Retinal pigment epithelial cell (primary cell): ENCODE data around the gene MGAT5.

Experiments
- DNase-seq: peaks from one replicate; pipeline ENCODE4 v3.0.0-alpha.2; 2010; ENCODE audit warnings: low read depth
- H3K4me3 ChIP-seq: 2 replicates; pipeline ENCODE4 v1.5.1; 2011; ENCODE audit warnings: mild to moderate bottlenecking, low read length, control low read depth, moderate library complexity
- TF ChIP-seq, protein P1 (sequence below): conservative IDR thresholded peaks from 2 replicates; pipeline ENCODE4 v1.5.1; 2011; ENCODE audit warnings: low read depth, low read length, control low read depth, inconsistent platforms

MGAT5 gene

DNA sequence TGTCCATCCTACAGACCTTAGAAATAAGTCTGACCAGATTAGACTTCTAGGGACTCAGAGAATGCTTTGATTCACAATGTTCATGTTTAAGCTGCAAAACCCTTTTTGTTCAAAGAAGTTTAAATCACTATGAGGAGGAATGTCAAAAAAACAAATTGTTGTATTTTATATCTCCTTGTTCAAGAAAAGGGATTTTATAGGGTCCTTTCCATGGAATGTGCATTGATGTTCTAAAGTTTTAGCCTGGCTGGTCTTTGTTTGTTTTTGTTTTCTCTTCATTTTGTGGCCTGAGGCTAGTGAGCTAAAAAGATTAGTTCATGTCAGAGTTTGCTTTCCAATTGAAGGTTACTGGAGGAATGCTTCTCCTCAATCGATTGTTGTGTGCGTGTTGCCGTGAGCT lies 77.2 kb downstream of the MGAT5 start:
- no peak overlapping the region for H3K4me3 ChIP-seq
- DNase-seq = no peak
- TF ChIP-seq, protein P1, sequence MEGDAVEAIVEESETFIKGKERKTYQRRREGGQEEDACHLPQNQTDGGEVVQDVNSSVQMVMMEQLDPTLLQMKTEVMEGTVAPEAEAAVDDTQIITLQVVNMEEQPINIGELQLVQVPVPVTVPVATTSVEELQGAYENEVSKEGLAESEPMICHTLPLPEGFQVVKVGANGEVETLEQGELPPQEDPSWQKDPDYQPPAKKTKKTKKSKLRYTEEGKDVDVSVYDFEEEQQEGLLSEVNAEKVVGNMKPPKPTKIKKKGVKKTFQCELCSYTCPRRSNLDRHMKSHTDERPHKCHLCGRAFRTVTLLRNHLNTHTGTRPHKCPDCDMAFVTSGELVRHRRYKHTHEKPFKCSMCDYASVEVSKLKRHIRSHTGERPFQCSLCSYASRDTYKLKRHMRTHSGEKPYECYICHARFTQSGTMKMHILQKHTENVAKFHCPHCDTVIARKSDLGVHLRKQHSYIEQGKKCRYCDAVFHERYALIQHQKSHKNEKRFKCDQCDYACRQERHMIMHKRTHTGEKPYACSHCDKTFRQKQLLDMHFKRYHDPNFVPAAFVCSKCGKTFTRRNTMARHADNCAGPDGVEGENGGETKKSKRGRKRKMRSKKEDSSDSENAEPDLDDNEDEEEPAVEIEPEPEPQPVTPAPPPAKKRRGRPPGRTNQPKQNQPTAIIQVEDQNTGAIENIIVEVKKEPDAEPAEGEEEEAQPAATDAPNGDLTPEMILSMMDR = no peak

DNA sequence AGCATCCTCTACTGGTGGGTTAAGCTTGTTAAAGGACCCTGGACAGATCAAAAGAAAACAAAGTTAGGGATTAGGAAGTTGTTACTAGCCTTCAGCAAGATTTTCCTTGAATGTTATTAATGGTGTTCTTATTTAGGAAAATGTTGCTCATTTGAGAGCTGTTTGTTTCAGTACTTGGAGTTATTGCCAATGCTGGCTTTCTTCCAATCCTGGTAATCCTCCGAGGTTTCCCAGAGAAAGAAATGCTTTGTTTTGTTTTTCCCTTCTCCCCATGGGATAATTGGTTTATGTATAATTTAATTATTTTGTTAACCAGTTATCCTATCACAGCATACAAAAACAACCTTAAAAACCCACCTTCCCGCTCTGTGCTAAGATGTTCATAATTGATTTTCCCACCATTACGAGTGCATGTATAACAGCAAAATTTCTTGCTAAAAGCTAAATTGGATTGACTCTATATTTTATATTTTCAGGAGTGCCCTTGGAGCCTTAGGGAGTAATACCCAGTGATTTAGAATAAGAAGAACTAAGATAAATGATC lies 79.8 kb downstream of the MGAT5 start:
- no peak overlapping the region for H3K4me3 ChIP-seq
- TF ChIP-seq, protein P1 = no peak
- peak; percentile 81 for DNase-seq

DNA sequence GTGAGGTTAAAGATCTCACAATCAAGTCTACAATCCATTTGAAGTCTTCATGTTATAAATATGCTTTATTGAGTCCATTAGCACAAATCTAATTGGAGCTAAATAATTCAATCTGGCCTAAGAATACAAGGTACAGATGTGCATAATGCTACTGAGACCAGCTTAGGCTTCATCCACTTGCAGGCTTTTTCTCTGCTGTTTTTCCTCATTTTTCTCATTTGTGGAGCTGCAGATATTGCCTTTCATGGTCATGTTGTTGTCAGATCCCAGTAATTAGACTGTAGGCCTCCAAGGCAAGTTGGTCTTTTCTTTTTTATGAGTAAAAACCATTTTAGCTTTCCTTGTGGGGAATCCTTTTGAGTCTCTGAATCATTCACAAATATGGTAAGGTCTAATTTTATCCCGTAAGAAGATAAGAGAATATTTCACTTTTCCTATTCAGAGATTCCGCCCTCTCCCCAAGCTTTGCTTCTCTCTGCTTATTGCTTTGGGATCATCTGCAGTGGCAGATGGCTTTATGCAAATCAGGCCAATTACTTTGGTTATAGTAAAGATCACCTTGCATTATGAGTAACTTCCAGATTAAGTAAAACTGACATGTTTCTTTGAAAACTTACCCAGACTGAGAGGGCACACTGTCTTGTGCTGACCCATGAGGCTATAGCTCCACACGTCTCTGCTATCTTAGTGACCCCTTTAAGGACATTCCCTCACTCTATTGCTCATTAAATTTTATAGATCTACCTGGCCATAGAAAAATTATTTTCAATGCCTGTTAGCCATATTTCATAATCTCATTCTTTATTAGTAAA lies 80.9 kb downstream of the MGAT5 start:
- DNase-seq = no peak
- no peak overlapping the region for H3K4me3 ChIP-seq
- TF ChIP-seq, protein P1 = no peak

DNA sequence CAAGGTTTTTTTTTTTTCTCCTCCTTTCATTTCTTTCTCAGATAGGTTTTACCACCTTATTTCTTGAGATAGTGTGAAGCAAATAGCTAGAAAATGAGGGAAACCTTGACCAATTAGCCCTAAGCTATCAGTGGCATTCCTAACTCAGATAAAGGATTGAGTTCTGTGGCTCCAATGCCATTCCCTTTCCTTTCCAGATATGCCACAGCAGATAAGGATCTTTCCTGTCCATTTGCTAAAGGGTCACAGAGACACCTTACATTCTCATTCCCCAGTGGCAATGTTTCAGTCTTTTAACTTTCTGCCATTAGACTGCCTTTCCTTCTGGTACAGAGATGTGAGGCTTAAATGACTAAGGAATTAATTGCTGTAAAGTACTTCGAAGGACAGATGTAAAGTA lies 81.7 kb downstream of the MGAT5 start:
- no peak overlapping the region for H3K4me3 ChIP-seq
- TF ChIP-seq, protein P1 = no peak
- no peak for DNase-seq

DNA sequence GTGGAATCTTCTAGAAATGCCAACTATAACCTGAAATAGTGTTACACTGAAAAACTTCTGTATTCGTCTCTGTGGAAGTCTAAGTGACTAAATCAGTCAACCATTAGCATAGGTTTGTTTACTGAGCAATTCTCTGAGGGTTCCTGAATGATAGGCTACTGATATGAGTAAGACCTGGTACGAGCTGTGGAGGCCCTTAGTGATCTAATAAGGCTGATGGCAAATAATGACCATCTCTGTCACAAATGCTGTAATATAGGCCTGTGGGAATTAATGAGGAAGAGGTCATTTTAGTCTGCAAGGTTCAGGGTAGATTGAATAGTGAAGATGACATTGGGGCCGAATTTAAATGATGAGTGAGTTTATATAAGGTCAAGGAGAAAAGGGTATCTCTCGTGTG lies 82.5 kb downstream of the MGAT5 start:
- TF ChIP-seq, protein P1 = no peak
- H3K4me3 ChIP-seq = no peak overlapping the region
- DNase-seq = no peak

DNA sequence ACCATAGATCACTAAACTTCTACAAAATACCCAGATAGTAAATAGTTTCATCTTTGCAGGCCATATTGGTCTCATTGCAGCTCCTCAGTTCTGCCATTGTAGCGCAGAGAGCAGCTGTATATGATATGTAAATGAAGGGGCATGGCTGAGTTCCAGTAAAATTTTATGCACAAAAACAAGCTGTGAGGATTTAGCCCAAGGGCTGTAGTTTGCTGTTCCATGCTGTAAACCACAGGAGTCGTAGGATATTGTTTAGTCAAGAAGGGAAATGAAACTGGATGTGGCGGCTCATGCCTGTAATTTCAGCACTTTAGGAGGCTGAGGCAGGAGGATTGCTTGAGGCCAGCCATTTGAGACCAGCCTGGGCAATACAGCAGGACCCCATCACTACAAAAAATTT lies 83.0 kb downstream of the MGAT5 start:
- TF ChIP-seq, protein P1 = no peak
- H3K4me3 ChIP-seq = no peak overlapping the region
- DNase-seq = no peak

DNA sequence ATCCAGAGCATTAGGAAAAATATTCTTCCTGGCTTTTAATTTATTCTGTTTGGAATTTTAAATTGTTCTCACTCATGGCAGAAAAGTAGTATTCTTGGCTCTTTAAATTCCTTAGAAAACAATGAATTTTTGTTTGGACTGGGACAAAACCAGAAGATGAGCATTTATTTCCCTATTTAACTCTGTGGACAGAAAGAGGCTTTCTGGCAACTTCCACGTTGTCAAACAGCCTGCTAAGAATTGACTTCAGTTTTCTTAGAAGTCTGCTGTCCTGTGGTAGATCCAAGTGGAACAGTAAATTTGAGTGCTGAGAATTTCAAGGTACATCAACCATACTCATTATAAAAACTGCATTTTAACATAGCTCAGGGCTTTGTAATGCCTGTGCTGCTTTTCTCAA lies 83.8 kb downstream of the MGAT5 start:
- no peak for DNase-seq
- TF ChIP-seq, protein P1 = no peak
- H3K4me3 ChIP-seq = no peak overlapping the region
